ENCODE data around the gene FJX1.

The FJX1 gene

GRCh38 chr11:35614939-35615569, 3.2 kb upstream of the FJX1 start:
- Mint-ChIP-seq H3K4me3 (no peak overlapping the region), H3K27ac (ENCODE audit: low read depth) (no peak overlapping the region), H3K27me3 (peaks cover 76% of the 10 kb centered on the region), H3K36me3 (ENCODE audit: insufficient read depth) (peaks cover 2% of the 10 kb centered on the region), H3K4me1 (peaks cover 4% of the 10 kb centered on the region), H3K9me3 (no peaks in the 10 kb centered on the region)
- no peak for DNase-seq (ENCODE audit: low spot score in 2 of 2)
- no peak for ATAC-seq (replicated peaks; ENCODE audit: extremely low read depth, poor library complexity, severe bottlenecking)

GRCh38 chr11:35615921-35616900, 2.0 kb upstream of the FJX1 start:
- H3K27me3 Mint-ChIP-seq = peaks cover 76% of the 10 kb centered on the region
- peaks cover 4% of the 10 kb centered on the region for H3K4me1 Mint-ChIP-seq
- H3K4me3 Mint-ChIP-seq = no peak overlapping the region
- no peaks in the 10 kb centered on the region for H3K9me3 Mint-ChIP-seq
- H3K36me3 Mint-ChIP-seq (ENCODE audit: insufficient read depth) = peaks cover 2% of the 10 kb centered on the region
- no peak overlapping the region for H3K27ac Mint-ChIP-seq (ENCODE audit: low read depth)
- DNase-seq (ENCODE audit: low spot score in 2 of 2) = no peak
- no peak for ATAC-seq (replicated peaks; ENCODE audit: extremely low read depth, poor library complexity, severe bottlenecking)

DNA sequence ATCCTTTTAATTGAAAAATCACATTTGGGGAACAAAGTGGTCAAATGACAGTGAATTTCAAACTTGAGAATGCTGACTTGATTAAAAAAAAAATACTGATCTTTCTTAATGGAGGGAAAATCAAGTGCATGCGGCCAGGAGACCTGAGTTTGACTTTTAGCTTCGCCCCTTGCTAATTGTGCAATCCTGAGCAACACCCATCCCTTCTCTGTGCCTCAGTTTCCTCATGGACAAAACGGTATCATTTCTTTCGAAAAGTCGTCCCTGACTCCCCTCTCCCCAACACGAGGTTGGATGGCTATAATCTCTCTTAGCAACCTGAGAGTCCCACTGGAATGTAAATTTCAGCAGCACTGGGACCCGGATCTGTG, 959 bp upstream of the FJX1 start:
- peaks cover 76% of the 10 kb centered on the region for H3K27me3 Mint-ChIP-seq
- H3K4me3 Mint-ChIP-seq = peak overlapping the region; percentile 74
- no peak overlapping the region for H3K27ac Mint-ChIP-seq (ENCODE audit: low read depth)
- H3K4me1 Mint-ChIP-seq = peaks cover 4% of the 10 kb centered on the region
- H3K36me3 Mint-ChIP-seq (ENCODE audit: insufficient read depth) = peaks cover 2% of the 10 kb centered on the region
- ATAC-seq (replicated peaks; ENCODE audit: extremely low read depth, poor library complexity, severe bottlenecking) (no peak), DNase-seq (ENCODE audit: low spot score in 2 of 2) (no peak)
- no peaks in the 10 kb centered on the region for H3K9me3 Mint-ChIP-seq

GRCh38 chr11:35618497-35619115, 346 bp downstream of the FJX1 start:
- Mint-ChIP-seq H3K27me3 (peaks cover 76% of the 10 kb centered on the region), H3K36me3 (ENCODE audit: insufficient read depth) (peaks cover 2% of the 10 kb centered on the region), H3K4me1 (peaks cover 4% of the 10 kb centered on the region), H3K9me3 (no peaks in the 10 kb centered on the region), H3K4me3 (no peak overlapping the region), H3K27ac (ENCODE audit: low read depth) (no peak overlapping the region)
- ATAC-seq (replicated peaks; ENCODE audit: extremely low read depth, poor library complexity, severe bottlenecking) (no peak), DNase-seq (ENCODE audit: low spot score in 2 of 2) (no peak)

- ATAC-seq (replicated peaks; ENCODE audit: extremely low read depth, poor library complexity, severe bottlenecking) (no peak), DNase-seq (ENCODE audit: low spot score in 2 of 2) (no peak)
- Mint-ChIP-seq H3K36me3 (ENCODE audit: insufficient read depth) (peaks cover 2% of the 10 kb centered on the region), H3K4me1 (peaks cover 4% of the 10 kb centered on the region), H3K27ac (ENCODE audit: low read depth) (no peak overlapping the region), H3K27me3 (peaks cover 80% of the 10 kb centered on the region), H3K9me3 (no peaks in the 10 kb centered on the region), H3K4me3 (no peak overlapping the region)
Observed at GRCh38 chr11:35619116-35619854, 1.0 kb downstream of the FJX1 start.

DNA sequence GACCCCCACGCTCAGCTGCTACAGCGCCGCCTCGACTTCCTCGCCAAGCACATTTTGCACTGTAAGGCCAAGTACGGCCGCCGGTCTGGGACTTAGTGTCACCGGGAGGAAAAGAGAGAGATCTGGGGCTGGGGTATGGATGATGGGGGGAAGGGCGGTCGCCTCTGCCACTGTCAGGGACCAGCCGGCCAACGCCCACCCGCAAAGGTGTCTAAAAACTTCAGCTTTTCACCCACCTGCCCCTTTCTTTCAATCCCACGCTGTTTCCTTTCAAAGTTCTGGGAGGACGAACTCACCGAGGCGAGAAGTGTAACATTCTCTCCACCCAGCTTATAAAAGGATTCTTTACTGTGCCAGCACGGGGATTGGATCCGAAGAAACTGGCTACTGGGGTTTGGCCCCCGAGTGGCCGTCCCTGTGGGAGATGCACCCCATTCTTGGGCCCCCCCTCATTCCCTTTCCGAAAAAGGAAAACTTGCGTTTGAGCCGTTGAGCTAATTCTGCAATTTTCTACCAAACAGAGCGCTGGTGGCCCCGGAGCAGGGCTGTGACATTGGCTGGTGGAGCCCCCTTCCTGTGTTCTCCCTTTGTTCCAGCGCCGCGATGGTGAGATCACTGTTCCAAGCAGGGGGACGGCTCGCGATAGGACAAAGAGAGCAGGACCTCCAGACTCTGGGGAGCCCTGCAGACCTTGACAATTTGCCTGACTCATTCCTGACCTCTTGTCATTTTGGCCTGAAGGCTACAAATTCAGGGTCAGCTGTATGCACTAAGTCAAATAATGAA, 1.8 kb downstream of the FJX1 start:
- H3K36me3 Mint-ChIP-seq (ENCODE audit: insufficient read depth) = peaks cover 2% of the 10 kb centered on the region
- DNase-seq (ENCODE audit: low spot score in 2 of 2) (no peak), ATAC-seq (replicated peaks; ENCODE audit: extremely low read depth, poor library complexity, severe bottlenecking) (no peak)
- peaks cover 81% of the 10 kb centered on the region for H3K27me3 Mint-ChIP-seq
- H3K4me3 Mint-ChIP-seq = peak overlapping the region; percentile 25
- H3K4me1 Mint-ChIP-seq = peaks cover 4% of the 10 kb centered on the region
- no peak overlapping the region for H3K27ac Mint-ChIP-seq (ENCODE audit: low read depth)
- no peaks in the 10 kb centered on the region for H3K9me3 Mint-ChIP-seq

DNA sequence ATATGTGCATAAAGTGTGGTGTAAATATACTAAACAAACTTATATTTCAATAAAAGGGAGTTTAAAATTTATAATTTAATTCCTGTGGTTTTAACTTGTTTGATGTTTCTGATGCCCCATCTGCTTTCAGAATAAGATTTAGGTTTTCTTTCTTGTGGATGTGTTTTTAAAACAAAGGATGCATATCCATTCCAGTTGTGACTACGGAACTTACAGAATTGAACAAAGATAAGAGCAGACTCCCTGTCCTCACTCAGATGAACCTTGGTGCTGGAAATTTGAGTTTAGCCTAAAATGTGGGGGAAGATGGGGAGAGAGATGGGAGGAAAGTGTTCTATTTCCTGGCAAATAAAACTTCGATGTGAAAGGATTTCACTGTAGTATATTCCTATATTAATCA, 2.5 kb downstream of the FJX1 start:
- Mint-ChIP-seq H3K9me3 (no peaks in the 10 kb centered on the region), H3K4me3 (no peak overlapping the region), H3K27ac (ENCODE audit: low read depth) (no peak overlapping the region), H3K27me3 (peaks cover 78% of the 10 kb centered on the region), H3K36me3 (ENCODE audit: insufficient read depth) (peaks cover 2% of the 10 kb centered on the region), H3K4me1 (peaks cover 4% of the 10 kb centered on the region)
- no peak for ATAC-seq (replicated peaks; ENCODE audit: extremely low read depth, poor library complexity, severe bottlenecking)
- DNase-seq (ENCODE audit: low spot score in 2 of 2) = no peak

DNA sequence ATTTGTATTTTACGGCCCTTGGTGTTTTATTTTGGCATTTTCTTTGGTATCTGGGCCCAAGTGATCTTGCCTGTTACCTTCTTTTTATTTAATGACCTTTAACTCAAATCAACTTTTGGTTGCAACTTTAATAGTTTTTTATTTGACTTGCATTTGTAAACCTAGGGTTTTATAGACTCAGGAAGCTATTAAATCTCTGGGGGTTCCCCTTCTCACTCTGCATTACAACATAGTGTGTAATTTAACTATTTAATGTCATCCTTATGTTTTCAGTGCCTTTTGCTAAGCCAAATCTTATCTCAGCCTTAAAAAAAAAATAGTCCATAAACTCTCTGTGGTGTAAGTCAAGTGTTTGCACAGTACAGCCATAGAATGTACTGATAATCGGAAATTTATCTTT, 3.4 kb downstream of the FJX1 start:
- no peak overlapping the region for H3K4me3 Mint-ChIP-seq

DNA sequence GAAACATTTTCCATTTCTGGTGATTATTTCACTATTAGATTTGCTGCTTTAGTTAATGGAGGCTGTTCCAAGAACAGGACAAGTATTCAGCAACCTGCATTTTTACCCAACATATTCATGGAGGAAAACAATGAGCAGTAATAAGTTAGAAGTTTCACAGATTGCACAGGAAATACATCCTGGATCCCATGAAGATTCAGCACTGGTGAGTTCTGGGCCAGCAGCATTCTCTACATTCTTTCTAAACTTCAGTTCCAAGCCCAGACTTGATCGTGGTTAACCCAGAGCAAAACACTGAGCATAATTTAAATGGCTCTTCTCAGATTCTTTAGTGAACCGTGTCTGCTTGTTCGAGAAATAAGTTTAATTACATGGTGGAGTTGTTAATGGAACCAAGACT, 3.8 kb downstream of the FJX1 start:
- H3K27me3 Mint-ChIP-seq = peaks cover 78% of the 10 kb centered on the region
- DNase-seq (ENCODE audit: low spot score in 2 of 2) = no peak
- H3K9me3 Mint-ChIP-seq = no peaks in the 10 kb centered on the region
- no peak overlapping the region for H3K27ac Mint-ChIP-seq (ENCODE audit: low read depth)
- ATAC-seq (replicated peaks; ENCODE audit: extremely low read depth, poor library complexity, severe bottlenecking) = no peak
- H3K4me1 Mint-ChIP-seq = peaks cover 4% of the 10 kb centered on the region
- H3K36me3 Mint-ChIP-seq (ENCODE audit: insufficient read depth) = peaks cover 2% of the 10 kb centered on the region
- H3K4me3 Mint-ChIP-seq = no peak overlapping the region

More for the DNA sequence above, 3.4 kb downstream of the FJX1 start:
- Mint-ChIP-seq H3K27ac (ENCODE audit: low read depth) (no peak overlapping the region), H3K36me3 (ENCODE audit: insufficient read depth) (peaks cover 2% of the 10 kb centered on the region), H3K9me3 (no peaks in the 10 kb centered on the region), H3K4me1 (peaks cover 4% of the 10 kb centered on the region), H3K27me3 (peaks cover 78% of the 10 kb centered on the region)
- DNase-seq (ENCODE audit: low spot score in 2 of 2) = no peak
- ATAC-seq (replicated peaks; ENCODE audit: extremely low read depth, poor library complexity, severe bottlenecking) = no peak

- H3K4me3 Mint-ChIP-seq = no peak overlapping the region
- peaks cover 82% of the 10 kb centered on the region for H3K27me3 Mint-ChIP-seq
- no peak for DNase-seq (ENCODE audit: low spot score in 2 of 2)
- no peak for ATAC-seq (replicated peaks; ENCODE audit: extremely low read depth, poor library complexity, severe bottlenecking)
- H3K27ac Mint-ChIP-seq (ENCODE audit: low read depth) = no peak overlapping the region
- H3K4me1 Mint-ChIP-seq = no peaks in the 10 kb centered on the region
- H3K36me3 Mint-ChIP-seq (ENCODE audit: insufficient read depth) = no peaks in the 10 kb centered on the region
- H3K9me3 Mint-ChIP-seq = no peaks in the 10 kb centered on the region
Observed at GRCh38 chr11:35623621-35624168, 5.4 kb downstream of the FJX1 start.

GRCh38 chr11:35624316-35624715, 6.1 kb downstream of the FJX1 start:
- no peak for ATAC-seq (replicated peaks; ENCODE audit: extremely low read depth, poor library complexity, severe bottlenecking)
- H3K9me3 Mint-ChIP-seq = no peaks in the 10 kb centered on the region
- H3K4me1 Mint-ChIP-seq = no peaks in the 10 kb centered on the region
- no peak for DNase-seq (ENCODE audit: low spot score in 2 of 2)
- H3K27me3 Mint-ChIP-seq = peaks cover 88% of the 10 kb centered on the region
- H3K4me3 Mint-ChIP-seq = no peak overlapping the region
- H3K27ac Mint-ChIP-seq (ENCODE audit: low read depth) = no peak overlapping the region
- H3K36me3 Mint-ChIP-seq (ENCODE audit: insufficient read depth) = no peaks in the 10 kb centered on the region
